GM19397 (cell line): Measurements from ENCODE around the gene SPINT2.
A peak's percentile ranks its signal among the peaks of the same experiment; 100 is the strongest.
"Not testable (repeated sequence)": the region's sequence is repeated elsewhere in the genome, so short reads cannot be mapped to it uniquely, and the experiment has no call there.

ENCODE experiments used
- ATAC-seq: cut with Tn5 transposase; IDR thresholded peaks from one replicate; pipeline ENCODE4 v1.9.1; 2021; ENCODE audit warnings: mild to moderate bottlenecking, moderate library complexity; ENCODE audit not compliant: unreplicated experiment

Gene SPINT2

DNA sequence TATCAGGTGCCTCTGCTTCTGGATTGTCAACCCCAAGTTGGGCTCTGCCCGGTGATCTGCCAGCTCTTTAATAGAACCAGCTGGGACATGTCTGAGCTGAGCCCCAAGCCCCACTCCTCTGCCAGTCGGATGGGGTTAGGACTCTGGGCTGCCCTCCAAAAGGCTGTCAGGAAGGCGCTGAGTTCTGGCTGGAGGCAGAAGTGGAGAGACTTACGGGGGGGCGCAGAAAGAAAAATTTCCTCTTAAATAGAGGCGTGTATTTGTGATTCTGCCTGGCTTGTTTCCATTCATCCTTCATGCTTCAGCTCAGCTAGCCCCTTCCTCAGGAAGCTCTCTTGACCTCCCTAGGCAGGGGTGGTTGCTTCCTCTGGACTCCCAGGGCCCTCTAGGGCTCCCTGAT lies 54.3 kb downstream of the SPINT2 start:
- no peak for ATAC-seq

DNA sequence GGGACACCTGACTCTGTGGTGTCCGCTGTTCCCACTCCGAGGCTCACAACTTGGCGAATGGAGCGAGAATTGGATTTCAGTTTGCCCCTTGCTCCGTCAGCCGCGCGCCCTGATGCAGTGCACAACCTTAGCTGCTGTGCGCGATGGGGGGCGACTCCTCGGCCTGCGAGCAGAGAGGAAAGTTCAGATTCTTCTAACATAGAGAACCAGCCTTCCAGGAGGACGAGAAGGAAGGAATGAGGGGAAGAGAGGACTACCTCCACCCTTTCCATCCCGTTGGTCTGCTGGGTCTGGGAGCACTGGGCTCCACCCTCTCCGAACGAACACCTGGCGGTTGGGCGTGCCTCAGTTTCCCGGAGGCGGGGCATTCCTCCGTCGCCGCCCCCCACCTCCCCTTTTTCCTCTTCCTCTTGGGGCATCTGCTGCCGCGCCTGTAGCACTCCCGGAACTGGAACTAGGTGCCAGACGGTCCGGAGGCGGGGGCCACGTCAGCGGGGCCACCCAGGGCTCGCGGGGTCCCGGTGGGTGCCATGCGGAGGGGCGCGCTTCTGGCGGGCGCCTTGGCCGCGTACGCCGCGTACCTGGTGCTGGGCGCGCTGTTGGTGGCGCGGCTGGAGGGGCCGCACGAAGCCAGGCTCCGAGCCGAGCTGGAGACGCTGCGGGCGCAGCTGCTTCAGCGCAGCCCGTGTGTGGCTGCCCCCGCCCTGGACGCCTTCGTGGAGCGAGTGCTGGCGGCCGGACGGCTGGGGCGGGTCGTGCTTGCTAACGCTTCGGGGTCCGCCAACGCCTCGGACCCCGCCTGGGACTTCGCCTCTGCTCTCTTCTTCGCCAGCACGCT lies 55.3 kb downstream of the SPINT2 start, which contains the start of gene KCNK6:
TSS of gene KCNK6 (plus strand) at position 425 of the 838 bp plus-strand sequence. CDS start at position 531, 106 bp downstream.
- no peak for ATAC-seq

GRCh38 chr19:38320969-38321339 lies 56.6 kb downstream of the SPINT2 start:
- ATAC-seq = no peak

GRCh38 chr19:38321646-38322196 lies 57.3 kb downstream of the SPINT2 start:
- ATAC-seq = no peak

DNA sequence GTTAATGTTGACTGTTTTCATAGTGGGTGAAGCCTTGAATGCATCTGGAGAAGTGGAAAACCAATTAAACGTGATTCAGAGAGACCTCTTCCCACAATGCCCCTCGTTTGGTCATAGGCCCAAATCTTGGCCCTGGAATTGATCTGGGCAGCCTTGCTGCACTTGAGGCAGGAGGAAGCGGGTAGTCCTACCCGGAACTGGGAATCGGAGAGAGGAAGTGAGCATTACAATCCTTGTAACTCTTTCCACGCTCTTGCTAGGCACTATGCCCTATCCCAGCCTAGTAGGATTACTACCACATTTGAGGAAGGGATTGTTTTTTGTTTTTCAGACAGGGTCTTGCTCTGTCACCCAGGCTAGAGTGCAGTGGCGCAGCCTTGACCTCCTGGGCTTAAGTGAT lies 58.9 kb downstream of the SPINT2 start:
- no peak for ATAC-seq

DNA sequence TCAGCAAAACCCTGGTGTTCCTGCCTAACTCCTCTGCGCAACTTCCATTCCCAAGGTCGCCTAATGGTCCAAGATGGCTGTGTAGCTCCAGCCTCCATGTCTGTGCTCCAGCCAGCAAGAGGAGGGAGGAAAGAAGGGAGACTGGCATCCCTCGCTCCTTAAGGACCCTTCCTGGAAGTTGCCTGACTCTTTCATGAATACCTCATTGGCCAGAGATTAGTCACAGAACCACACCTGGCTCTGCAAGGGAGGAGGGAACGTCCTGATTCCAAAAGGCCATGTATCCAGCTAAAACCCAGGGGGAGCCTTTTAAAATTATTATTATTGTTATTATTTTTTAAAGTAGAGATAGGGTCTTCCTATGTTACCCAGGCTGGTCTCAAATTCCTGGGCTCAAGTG lies 60.1 kb downstream of the SPINT2 start:
- ATAC-seq = no peak

DNA sequence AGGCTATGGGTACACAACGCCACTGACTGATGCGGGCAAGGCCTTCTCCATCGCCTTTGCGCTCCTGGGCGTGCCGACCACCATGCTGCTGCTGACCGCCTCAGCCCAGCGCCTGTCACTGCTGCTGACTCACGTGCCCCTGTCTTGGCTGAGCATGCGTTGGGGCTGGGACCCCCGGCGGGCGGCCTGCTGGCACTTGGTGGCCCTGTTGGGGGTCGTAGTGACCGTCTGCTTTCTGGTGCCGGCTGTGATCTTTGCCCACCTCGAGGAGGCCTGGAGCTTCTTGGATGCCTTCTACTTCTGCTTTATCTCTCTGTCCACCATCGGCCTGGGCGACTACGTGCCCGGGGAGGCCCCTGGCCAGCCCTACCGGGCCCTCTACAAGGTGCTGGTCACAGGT lies 62.2 kb downstream of the SPINT2 start:
- ATAC-seq = no peak

GRCh38 chr19:38329651-38330050 lies 65.3 kb downstream of the SPINT2 start:
- ATAC-seq = no peak

GRCh38 chr19:38331728-38332127 lies 67.4 kb downstream of the SPINT2 start:
- ATAC-seq = no peak

DNA sequence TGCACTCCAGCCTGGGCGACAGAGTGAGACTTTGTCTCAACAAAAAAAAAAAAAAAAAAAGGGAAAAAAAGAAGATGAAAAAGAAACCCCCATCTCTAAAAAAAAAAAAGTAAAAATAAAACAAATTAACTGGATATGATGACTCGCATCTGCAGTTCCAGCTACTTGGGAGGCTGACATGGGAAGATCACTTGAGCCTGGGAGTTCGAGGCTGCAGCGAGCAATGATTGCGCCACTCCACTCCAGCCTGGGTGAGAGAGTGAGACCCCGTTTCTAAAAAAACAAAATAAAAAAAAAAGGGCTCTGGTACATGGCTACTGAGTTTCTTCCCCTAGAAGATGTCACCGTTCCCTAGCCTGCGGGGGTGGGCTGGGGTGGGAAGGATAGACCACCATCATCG lies 68.9 kb downstream of the SPINT2 start:
- no peak for ATAC-seq

DNA sequence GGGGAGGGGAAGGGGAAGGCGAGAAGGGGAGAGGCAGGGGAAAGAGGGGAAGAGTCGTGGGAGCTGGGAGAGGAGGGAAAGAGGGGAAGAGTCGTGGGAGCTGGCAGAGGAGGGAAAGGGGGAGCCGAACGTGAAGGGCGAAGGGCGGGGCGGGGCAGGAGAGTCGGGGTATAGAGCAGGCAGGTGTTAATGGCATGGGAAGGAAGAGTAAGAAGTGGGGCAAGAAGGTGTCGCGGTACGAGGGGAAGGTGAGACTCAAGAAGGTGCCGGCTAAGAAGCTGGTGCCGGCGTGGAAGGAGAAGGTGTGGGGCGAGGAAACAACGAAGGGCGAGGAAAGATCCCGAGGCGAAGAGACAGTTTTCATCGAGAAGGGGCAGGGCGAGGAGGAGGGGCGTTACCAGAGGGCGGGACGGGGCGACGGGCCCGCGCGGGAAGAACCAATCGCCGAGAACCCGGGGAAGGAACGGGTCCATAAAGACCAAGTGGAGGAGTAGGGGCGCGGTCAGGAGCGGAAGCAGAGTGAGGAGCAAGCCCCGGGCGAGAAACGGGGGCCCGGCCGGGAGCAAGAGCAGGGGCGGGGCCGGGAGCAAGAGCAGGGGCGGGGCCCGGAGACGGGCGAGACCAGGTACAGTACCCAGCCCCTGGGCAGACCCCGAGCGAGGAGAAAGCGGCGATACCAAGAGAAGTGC lies 71.7 kb downstream of the SPINT2 start:
- ATAC-seq = peak; percentile 76

- ATAC-seq = peak; percentile 41
These were observed 72.4 kb downstream of the SPINT2 start for GRCh38 chr19:38336638-38337359.

- no peak for ATAC-seq
These were observed 72.9 kb downstream of the SPINT2 start for GRCh38 chr19:38337360-38337653.

- ATAC-seq = not testable (repeated sequence)
These were observed 74.6 kb downstream of the SPINT2 start for GRCh38 chr19:38339011-38339410.

- ATAC-seq = no peak
These were observed 76.6 kb downstream of the SPINT2 start for GRCh38 chr19:38340927-38341326.
